Astrocyte (in vitro differentiated cells and primary cell): ENCODE data around the gene NDUFB2. TPM values are rescaled to one million over a fixed set of nuclear protein-coding genes. Genes with fewer than 3 reads are reported as not detected.
A peak's percentile ranks its signal among the peaks of the same experiment; 100 is the strongest.

Source experiments
- DNase-seq: peaks from one replicate; pipeline ENCODE4 v3.0.0-alpha.2; 2010; ENCODE audit warnings: low read depth
- FAIRE-seq: peaks from 2 replicates; lab custom pipeline; 2011; peaks lifted over from hg19 to GRCh38; lab: Jason Lieb, UNC
- H2AFZ ChIP-seq: 2 replicates; pipeline ENCODE4 v1.6.0; 2012; ENCODE audit warnings: low read depth, low read length, inconsistent platforms
- H3K27ac ChIP-seq: 2 replicates; pipeline ENCODE4 v1.5.1; 2011; ENCODE audit warnings: low read depth, low read length, inconsistent platforms
- H3K27me3 ChIP-seq: 2 replicates; pipeline ENCODE4 v1.6.0; 2011; ENCODE audit warnings: low read length, inconsistent platforms; ENCODE audit not compliant: insufficient read depth
- H3K36me3 ChIP-seq: 2 replicates; pipeline ENCODE4 v1.5.1; 2011; ENCODE audit warnings: low read length, inconsistent platforms; ENCODE audit not compliant: insufficient read depth
- H3K4me1 ChIP-seq: 2 replicates; pipeline ENCODE4 v1.5.1; 2011; ENCODE audit warnings: low read length, inconsistent platforms; ENCODE audit not compliant: insufficient read depth
- H3K4me2 ChIP-seq: 2 replicates; pipeline ENCODE4 v1.6.0; 2012; ENCODE audit warnings: low read length, inconsistent platforms
- H3K4me3 ChIP-seq: 2 replicates; pipeline ENCODE4 v1.5.1; 2011; ENCODE audit warnings: low read depth, mild to moderate bottlenecking, low read length, inconsistent platforms; ENCODE audit not compliant: insufficient read depth
- H3K79me2 ChIP-seq: 2 replicates; pipeline ENCODE4 v1.6.0; 2012; ENCODE audit warnings: mild to moderate bottlenecking, low read length, inconsistent platforms; ENCODE audit not compliant: insufficient read depth
- H3K9ac ChIP-seq: 2 replicates; pipeline ENCODE4 v1.6.0; 2012; ENCODE audit warnings: mild to moderate bottlenecking, low read length, inconsistent platforms
- H3K9me3 ChIP-seq: 2 replicates; pipeline ENCODE4 v1.5.1; 2012; ENCODE audit warnings: low read depth, mild to moderate bottlenecking, low read length, inconsistent platforms; ENCODE audit not compliant: insufficient read depth
- H4K20me1 ChIP-seq: 2 replicates; pipeline ENCODE4 v1.6.0; 2012; ENCODE audit warnings: low read length, inconsistent platforms; ENCODE audit not compliant: insufficient read depth
- H3K27ac Mint-ChIP-seq: one replicate; pipeline ENCODE4 v1.8.0; 2021; ENCODE audit warnings: mild to moderate bottlenecking, mixed read lengths; ENCODE audit not compliant: unreplicated experiment
- H3K27me3 Mint-ChIP-seq: one replicate; pipeline ENCODE4 v1.8.0; 2021; ENCODE audit warnings: low read depth, mixed read lengths; ENCODE audit not compliant: unreplicated experiment
- H3K36me3 Mint-ChIP-seq: one replicate; pipeline ENCODE4 v1.8.0; 2021; ENCODE audit warnings: low read depth, mixed read lengths; ENCODE audit not compliant: unreplicated experiment
- H3K4me1 Mint-ChIP-seq: one replicate; pipeline ENCODE4 v1.8.0; 2021; ENCODE audit warnings: low read depth, mixed read lengths; ENCODE audit not compliant: unreplicated experiment
- H3K4me3 Mint-ChIP-seq: one replicate; pipeline ENCODE4 v1.8.0; 2021; ENCODE audit warnings: mild to moderate bottlenecking, moderate library complexity, mixed read lengths; ENCODE audit not compliant: unreplicated experiment
- H3K9me3 Mint-ChIP-seq: one replicate; pipeline ENCODE4 v1.8.0; 2021; ENCODE audit warnings: mild to moderate bottlenecking, mixed read lengths; ENCODE audit not compliant: unreplicated experiment
- EZH2 ChIP-seq: IDR thresholded peaks from 2 replicates; pipeline ENCODE4 v1.6.1; 2012; ENCODE audit warnings: mild to moderate bottlenecking, low read length, inconsistent platforms; ENCODE audit not compliant: insufficient read depth
- total RNA-seq: library from RNA; stranded (reverse); gene quantifications from 2 replicates; pipeline ENCODE4 v1.2.1, GENCODE V29; 2021
- TF ChIP-seq, protein P1 (sequence below): IDR thresholded peaks from 2 replicates; pipeline ENCODE4 v1.5.1; 2011; ENCODE audit warnings: low read depth, mild to moderate bottlenecking, inconsistent platforms, low read length, moderate library complexity; ENCODE audit not compliant: insufficient read depth

Gene NDUFB2
- total RNA-seq, 1 donor from 2014 or later = 254 TPM

DNA sequence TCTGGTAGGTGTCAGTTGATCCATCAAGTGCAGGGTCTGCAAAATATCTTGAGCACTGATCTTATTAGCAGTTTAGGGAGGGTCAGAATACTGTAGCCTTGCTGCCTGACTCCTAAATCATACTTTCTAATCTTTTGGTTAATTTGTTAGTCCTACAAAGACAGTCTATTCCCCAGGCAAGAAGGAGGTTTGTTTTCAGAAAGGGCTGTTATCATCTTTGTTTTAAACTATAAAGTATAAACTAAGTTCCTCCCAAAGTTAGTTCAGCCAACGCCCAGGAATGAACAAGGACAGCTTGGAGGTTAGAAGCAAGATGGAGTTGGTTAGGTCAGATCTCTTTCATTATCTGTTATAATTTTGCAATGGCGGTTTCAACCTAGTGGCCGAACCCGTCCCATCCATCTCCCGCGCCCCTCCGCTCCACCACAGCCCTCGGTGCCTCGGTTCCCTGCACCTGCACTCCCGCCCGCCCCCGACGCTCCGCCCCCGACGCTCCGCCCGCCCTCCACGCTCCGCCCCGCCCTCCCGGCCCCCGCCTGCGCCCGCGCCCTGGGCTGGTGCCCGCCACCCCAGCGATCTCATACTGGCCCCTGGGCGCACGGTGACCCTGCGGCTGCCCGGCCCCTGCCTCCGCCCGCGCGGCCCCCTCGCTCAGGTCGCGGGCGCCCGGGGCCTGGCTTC, 24.0 kb upstream of the NDUFB2 start, which contains the start of gene ADCK2:
Gene ADCK2, plus strand, starts transcription at position 564 of the 681 bp plus-strand sequence. CDS start 386 bp downstream, outside the sequence.
- FAIRE-seq (no peak), DNase-seq (no peak)
- H3K4me3 ChIP-seq = peak within 1 kb of the TSS; percentile 66
- TF ChIP-seq EZH2 = no peak
- TF ChIP-seq, protein P1, sequence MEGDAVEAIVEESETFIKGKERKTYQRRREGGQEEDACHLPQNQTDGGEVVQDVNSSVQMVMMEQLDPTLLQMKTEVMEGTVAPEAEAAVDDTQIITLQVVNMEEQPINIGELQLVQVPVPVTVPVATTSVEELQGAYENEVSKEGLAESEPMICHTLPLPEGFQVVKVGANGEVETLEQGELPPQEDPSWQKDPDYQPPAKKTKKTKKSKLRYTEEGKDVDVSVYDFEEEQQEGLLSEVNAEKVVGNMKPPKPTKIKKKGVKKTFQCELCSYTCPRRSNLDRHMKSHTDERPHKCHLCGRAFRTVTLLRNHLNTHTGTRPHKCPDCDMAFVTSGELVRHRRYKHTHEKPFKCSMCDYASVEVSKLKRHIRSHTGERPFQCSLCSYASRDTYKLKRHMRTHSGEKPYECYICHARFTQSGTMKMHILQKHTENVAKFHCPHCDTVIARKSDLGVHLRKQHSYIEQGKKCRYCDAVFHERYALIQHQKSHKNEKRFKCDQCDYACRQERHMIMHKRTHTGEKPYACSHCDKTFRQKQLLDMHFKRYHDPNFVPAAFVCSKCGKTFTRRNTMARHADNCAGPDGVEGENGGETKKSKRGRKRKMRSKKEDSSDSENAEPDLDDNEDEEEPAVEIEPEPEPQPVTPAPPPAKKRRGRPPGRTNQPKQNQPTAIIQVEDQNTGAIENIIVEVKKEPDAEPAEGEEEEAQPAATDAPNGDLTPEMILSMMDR = no peak
- no peak within 1 kb of the TSS for H3K27ac ChIP-seq
- no peaks in the 10 kb centered on the region for H4K20me1 ChIP-seq
- no peak within 1 kb of the TSS for H3K27ac Mint-ChIP-seq
- peaks cover 8% of the 10 kb centered on the region for H3K4me1 ChIP-seq
- H3K36me3 Mint-ChIP-seq = peaks cover 4% of the 10 kb centered on the region
- no peaks in the 10 kb centered on the region for H3K9me3 ChIP-seq
- peak within 1 kb of the TSS; percentile 98 for H3K4me2 ChIP-seq
- H3K36me3 ChIP-seq = no peaks in the 10 kb centered on the region
- H2AFZ ChIP-seq = peak within 1 kb of the TSS; percentile 99
- H3K9ac ChIP-seq = peak within 1 kb of the TSS; percentile 77
- no peaks in the 10 kb centered on the region for H3K9me3 Mint-ChIP-seq
- H3K4me1 Mint-ChIP-seq = peaks cover 10% of the 10 kb centered on the region
- no peaks in the 10 kb centered on the region for H3K27me3 Mint-ChIP-seq
- peak within 1 kb of the TSS; percentile 83 for H3K4me3 Mint-ChIP-seq
- H3K79me2 ChIP-seq = no peaks in the 10 kb centered on the region
- H3K27me3 ChIP-seq = no peaks in the 10 kb centered on the region

DNA sequence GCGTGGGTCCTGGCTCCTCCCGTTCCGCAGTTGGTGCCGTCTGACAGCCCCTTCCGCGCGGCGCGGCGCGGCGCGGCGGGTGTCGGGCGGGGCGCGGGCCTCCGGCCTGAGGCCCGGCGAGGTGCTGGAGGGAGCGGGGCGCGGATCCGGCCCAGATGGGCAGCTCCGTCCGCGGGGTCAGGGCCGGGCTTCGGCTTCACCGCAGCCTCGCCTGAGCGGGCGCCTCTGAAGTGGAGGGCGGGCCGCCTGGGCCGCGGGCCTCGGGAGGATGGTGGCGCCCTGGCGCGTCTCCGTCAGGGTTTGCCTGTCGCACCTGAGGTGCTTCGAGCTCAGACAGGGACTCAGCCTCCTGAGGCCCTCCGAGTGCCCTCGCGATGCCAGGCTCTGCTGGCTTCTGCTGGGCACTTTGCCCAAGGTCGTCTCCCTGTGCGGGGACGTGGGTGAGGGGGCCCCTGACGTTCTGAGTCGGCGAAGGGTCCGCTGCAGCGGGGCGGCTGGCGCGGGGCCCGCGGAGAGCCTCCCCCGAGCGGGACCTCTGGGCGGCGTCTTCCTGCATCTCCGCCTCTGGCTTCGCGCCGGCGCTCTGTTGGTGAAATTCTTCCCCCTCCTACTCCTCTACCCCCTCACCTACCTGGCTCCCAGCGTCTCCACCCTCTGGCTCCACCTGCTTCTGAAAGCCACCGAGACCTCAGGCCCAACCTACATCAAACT, 23.3 kb upstream of the NDUFB2 start:
- Mint-ChIP-seq H3K9me3 (no peaks in the 10 kb centered on the region), H3K27me3 (peaks cover 2% of the 10 kb centered on the region), H3K36me3 (peaks cover 10% of the 10 kb centered on the region), H3K4me3 (peak overlapping the region; percentile 81), H3K4me1 (peaks cover 8% of the 10 kb centered on the region), H3K27ac (no peak overlapping the region)
- Histone ChIP-seq H4K20me1 (no peaks in the 10 kb centered on the region), H3K4me2 (peak overlapping the region; percentile 98), H3K9ac (peak overlapping the region; percentile 77), H2AFZ (peak overlapping the region; percentile 99), H3K4me3 (peak overlapping the region; percentile 66), H3K4me1 (peaks cover 8% of the 10 kb centered on the region), H3K27ac (no peak overlapping the region), H3K79me2 (no peaks in the 10 kb centered on the region), H3K27me3 (no peaks in the 10 kb centered on the region), H3K9me3 (no peaks in the 10 kb centered on the region), H3K36me3 (no peaks in the 10 kb centered on the region)
- TF ChIP-seq EZH2 = peak; percentile 2
- TF ChIP-seq, protein P1 = no peak
- no peak for DNase-seq
- no peak for FAIRE-seq
